ENCODE data around the gene TAS2R39. TPM values are rescaled to one million over a fixed set of nuclear protein-coding genes. Genes with fewer than 3 reads are reported as not detected.

Gene TAS2R39
- total and polyA plus RNA-seq, 2 of the 4 experiments (the other 2 are of a cell fraction): not detected

- dilution Hi-C loops (cut with HindIII; ENCODE audit: low sequenced_read_pairs, unreplicated experiment) (no loop called here), intact Hi-C loops (cut with micrococcal nuclease) (no loop called here), in situ Hi-C loops (cut with MboI; ENCODE audit: low sequenced_read_pairs) (no loop called here)
- Histone ChIP-seq H2AK9ac (replicated peaks; ENCODE audit: low read depth, low read length, poor library complexity) (no peak overlapping the region), H3K23ac (ENCODE audit: low read depth, low read length) (no peak overlapping the region), H3K9me3 (ENCODE audit: control insufficient read depth, insufficient read depth, low read length) (no peaks in the 10 kb centered on the region), H2BK20ac (ENCODE audit: low read depth, low read length) (no peak overlapping the region), H3K4ac (ENCODE audit: low read depth, low read length) (no peak overlapping the region), H4K20me1 (ENCODE audit: insufficient read depth, low read length) (no peaks in the 10 kb centered on the region), H2BK120ac (ENCODE audit: low read depth, low read length) (no peak overlapping the region), H3K27ac (ENCODE audit: insufficient read depth, low read length) (no peak overlapping the region), H3K27me3 (ENCODE audit: control insufficient read depth, insufficient read depth, low read length) (no peaks in the 10 kb centered on the region), H3K4me2 (ENCODE audit: low read depth, low read length) (no peak overlapping the region), H3K36me3 (ENCODE audit: control insufficient read depth, insufficient read depth, low read length) (no peaks in the 10 kb centered on the region), H4K8ac (ENCODE audit: low read depth in 2 of 2, low read length in 2 of 2) (no peak overlapping the region), H2AFZ (replicated peaks; ENCODE audit: low read length, poor library complexity) (no peak overlapping the region), H3K56ac (ENCODE audit: extremely low read depth, insufficient read depth, low read length) (no peak overlapping the region), H2BK5ac (ENCODE audit: low read depth, low read length, poor library complexity, severe bottlenecking) (no peak overlapping the region), H3K4me3 (ENCODE audit: insufficient read depth, low read depth, low read length) (no peak overlapping the region), H3K18ac (ENCODE audit: low read depth, low read length) (no peak overlapping the region), H2BK15ac (ENCODE audit: low read depth, low read length) (no peak overlapping the region), H3K79me1 (ENCODE audit: low read depth in 1 of 2, low read length in 2 of 2) (no peaks in the 10 kb centered on the region), H2AK5ac (ENCODE audit: low read depth, low read length) (no peak overlapping the region), H4K5ac (ENCODE audit: low read depth, low read length) (no peak overlapping the region), H3K4me1 (ENCODE audit: control insufficient read depth, insufficient read depth, low read length) (no peaks in the 10 kb centered on the region), H3K14ac (replicated peaks; ENCODE audit: low read depth, low read length) (no peak overlapping the region), H3K9me1 (ENCODE audit: insufficient read depth, low read length) (no peaks in the 10 kb centered on the region), H3K9ac (ENCODE audit: low read depth, low read length) (no peak overlapping the region), H4K91ac (ENCODE audit: insufficient read depth, low read depth, low read length) (no peak overlapping the region)
- DNase-seq (no peak), ATAC-seq (ENCODE audit: low read depth) (no peak)
- CTCF ChIA-PET: no interaction called here
- WGBS, 2 experiments (ENCODE audit: extremely low coverage in 2 of 2, insufficient read length in 1 of 2): no CpG with 5 or more reads among the region's 4 CpGs
- POLR2A ChIA-PET (ENCODE audit: unreplicated experiment): no interaction called here
- TF ChIP-seq CTCF (conservative IDR thresholded peaks at IDR 0.05; ENCODE audit: low read depth, low read length): no peak
- TF ChIP-seq CHD1 (IDR thresholded peaks at IDR 0.05; ENCODE audit: low read depth, low read length): no peak
- no peak for TF ChIP-seq CEBPB (IDR thresholded peaks at IDR 0.05; ENCODE audit: low read depth, low read length)
- no peak for TF ChIP-seq SMC3 (IDR thresholded peaks at IDR 0.05; ENCODE audit: low read depth, low read length)
- no peak for TF ChIP-seq MXI1 (IDR thresholded peaks at IDR 0.05; ENCODE audit: borderline replicate concordance, low read depth, low read length)
- no peak for TF ChIP-seq MAZ (IDR thresholded peaks at IDR 0.05; ENCODE audit: borderline replicate concordance, low read depth, low read length)
- no peak for TF ChIP-seq RFX5 (IDR thresholded peaks at IDR 0.05; ENCODE audit: low read depth, low read length)
- BruUV-seq (replicated peaks): no TSS peak
Observed at GRCh38 chr7:143172354-143172753, 10.9 kb upstream of the TAS2R39 start.
